NT2/D1 (cell line): ENCODE data around the gene TMEM231.

ENCODE experiments used
- DNase-seq: peaks from one replicate; pipeline ENCODE4 v3.0.0-alpha.2; 2011; ENCODE audit warnings: low read depth, low spot score
- H3K27me3 ChIP-seq: 2 replicates; pipeline ENCODE4 v1.6.0; 2011; ENCODE audit warnings: mild to moderate bottlenecking; ENCODE audit not compliant: insufficient read length, insufficient read depth
- H3K36me3 ChIP-seq: 2 replicates; pipeline ENCODE4 v1.6.1; 2011; ENCODE audit warnings: mild to moderate bottlenecking, low read length, mixed read lengths; ENCODE audit not compliant: insufficient read depth, insufficient read length
- H3K4me1 ChIP-seq: 2 replicates; pipeline ENCODE4 v1.5.1; 2011; ENCODE audit not compliant: insufficient read depth, insufficient read length
- H3K4me3 ChIP-seq: 2 replicates; pipeline ENCODE4 v1.5.1; 2011; ENCODE audit warnings: low read depth; ENCODE audit not compliant: insufficient read length
- H3K9ac ChIP-seq: 2 replicates; pipeline ENCODE4 v1.6.0; 2011; ENCODE audit warnings: low read depth; ENCODE audit not compliant: insufficient read length
- H3K9me3 ChIP-seq: 2 replicates; pipeline ENCODE4 v1.5.1; 2011; ENCODE audit warnings: mild to moderate bottlenecking, low read length; ENCODE audit not compliant: insufficient read depth
- SUZ12 ChIP-seq: IDR thresholded peaks from 2 replicates; pipeline ENCODE4 v1.6.1; 2011; ENCODE audit not compliant: insufficient read length, insufficient read depth; ENCODE audit errors: extremely low read depth
- YY1 ChIP-seq: IDR thresholded peaks from 2 replicates; pipeline ENCODE4 v1.6.1; 2011; ENCODE audit not compliant: insufficient read length, insufficient read depth
- ZNF274 ChIP-seq: IDR thresholded peaks from 2 replicates; pipeline ENCODE4 v1.6.1; 2011; ENCODE audit warnings: mild to moderate bottlenecking, low read depth, low read length

TMEM231 gene

DNA sequence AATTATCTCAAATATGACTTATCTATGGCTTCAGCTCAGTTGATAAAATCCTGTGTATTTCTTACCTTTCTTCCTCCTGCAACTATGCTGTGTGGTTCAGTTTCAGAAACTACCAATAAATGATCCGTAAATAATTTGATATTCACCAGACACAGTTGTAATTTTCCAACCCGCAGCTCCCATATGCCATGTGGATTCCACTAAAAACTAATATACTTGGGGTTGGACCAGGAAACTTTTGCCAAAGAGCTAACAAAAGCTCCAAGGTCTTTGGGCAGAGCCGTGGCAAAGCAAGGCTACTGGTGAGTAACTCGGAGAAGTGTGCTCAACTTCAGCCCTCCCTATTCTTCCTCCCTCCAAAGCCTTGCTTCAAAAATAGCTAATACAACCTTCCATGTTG lies 58.5 kb downstream of the TMEM231 start:
- TF ChIP-seq YY1, result no peak
- no peak for TF ChIP-seq SUZ12
- no peak for TF ChIP-seq ZNF274
- peaks cover 3% of the 10 kb centered on the region for H3K4me1 ChIP-seq
- no peak overlapping the region for H3K9ac ChIP-seq
- peaks cover 3% of the 10 kb centered on the region for H3K36me3 ChIP-seq
- DNase-seq, result no peak
- no peaks in the 10 kb centered on the region for H3K9me3 ChIP-seq
- no peak overlapping the region for H3K4me3 ChIP-seq
- H3K27me3 ChIP-seq, result no peaks in the 10 kb centered on the region

DNA sequence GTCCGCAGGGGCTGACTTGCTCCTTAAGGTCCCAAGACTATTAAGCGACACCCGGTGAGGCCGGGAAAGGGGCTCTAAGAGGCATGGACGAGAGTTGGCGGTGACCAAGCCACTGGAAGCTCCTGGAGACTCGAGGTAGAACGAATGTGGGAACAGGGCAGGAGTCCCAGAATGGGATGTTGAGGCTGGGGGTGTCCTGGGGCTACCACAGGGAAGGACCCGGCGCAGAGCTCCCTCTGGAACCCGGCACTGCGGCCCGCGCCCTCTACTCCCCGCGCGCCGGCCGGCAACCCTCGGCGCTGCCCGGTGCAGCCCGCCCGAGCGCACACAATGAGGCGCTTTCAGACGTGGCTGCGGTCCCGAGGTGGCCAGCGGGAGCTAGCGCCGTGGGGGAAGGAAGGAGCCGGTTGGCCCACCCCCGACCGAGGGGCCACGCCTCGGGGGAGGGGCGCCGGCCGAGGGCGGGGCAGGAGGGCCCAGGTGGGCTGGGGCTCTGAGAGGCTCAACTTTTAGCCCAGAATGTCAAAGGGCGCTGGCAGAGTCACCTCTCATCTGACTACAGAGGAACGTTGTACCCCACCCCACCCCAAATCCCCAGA lies 60.9 kb downstream of the TMEM231 start, which contains the start of gene CHST6:
CHST6 (minus strand) TSS at position 366 of the 599 bp plus-strand sequence. CDS start 15,613 bp downstream, outside the sequence.
- Histone ChIP-seq H3K4me1 (peaks cover 3% of the 10 kb centered on the region), H3K36me3 (peaks cover 3% of the 10 kb centered on the region), H3K4me3 (peak within 1 kb of the TSS; percentile 77), H3K9ac (peak within 1 kb of the TSS; percentile 85), H3K27me3 (no peaks in the 10 kb centered on the region), H3K9me3 (no peaks in the 10 kb centered on the region)
- no peak for TF ChIP-seq SUZ12
- TF ChIP-seq YY1, result no peak
- no peak for TF ChIP-seq ZNF274
- DNase-seq, result no peak

DNA sequence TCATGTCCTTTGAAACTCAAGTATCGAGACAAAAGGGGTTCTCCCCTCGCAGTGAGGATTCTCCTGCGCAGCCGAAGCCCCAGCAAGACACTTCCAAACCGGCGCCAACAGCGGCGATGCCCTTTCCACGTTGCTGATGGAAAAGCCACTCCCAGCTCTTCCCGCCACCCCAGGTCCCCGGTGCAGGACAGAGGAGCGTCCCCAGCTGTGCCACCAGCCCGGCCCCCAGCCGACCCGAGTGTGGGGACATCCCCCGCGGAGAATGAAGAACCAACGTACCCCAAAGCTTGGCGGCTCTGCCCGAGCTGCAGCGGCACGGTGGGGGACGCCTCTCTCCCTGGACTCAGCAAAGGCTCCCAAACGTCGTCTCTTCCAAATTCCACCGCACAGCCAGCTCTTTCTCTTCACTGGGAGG lies 61.4 kb downstream of the TMEM231 start:
- Histone ChIP-seq H3K36me3 (peaks cover 3% of the 10 kb centered on the region), H3K4me1 (peaks cover 3% of the 10 kb centered on the region), H3K4me3 (peak overlapping the region; percentile 77), H3K9me3 (no peaks in the 10 kb centered on the region), H3K27me3 (no peaks in the 10 kb centered on the region), H3K9ac (peak overlapping the region; percentile 85)
- no peak for DNase-seq
- TF ChIP-seq YY1 (no peak), SUZ12 (no peak), ZNF274 (no peak)

DNA sequence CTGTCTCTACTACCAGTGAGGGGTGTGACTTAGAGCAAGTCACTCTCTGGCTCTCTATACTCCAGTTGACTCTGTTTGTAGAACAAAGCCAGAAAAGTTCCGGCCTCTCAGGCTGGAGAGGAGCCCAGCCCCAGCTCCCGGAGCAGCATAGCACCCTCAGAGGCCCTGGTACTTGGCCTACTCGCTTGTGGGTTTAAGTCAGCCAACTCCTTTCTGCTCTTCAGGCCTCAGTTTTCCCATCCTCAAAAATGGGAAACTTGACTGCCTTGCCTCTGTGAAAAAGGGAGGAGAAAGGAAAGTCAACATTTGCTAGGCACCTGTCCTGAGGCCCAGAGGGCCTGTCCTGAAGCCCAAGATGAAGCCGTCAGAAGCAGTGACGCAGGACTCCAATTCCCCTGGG lies 61.9 kb downstream of the TMEM231 start:
- no peak for DNase-seq
- H3K9me3 ChIP-seq, result no peaks in the 10 kb centered on the region
- H3K27me3 ChIP-seq, result no peaks in the 10 kb centered on the region
- H3K4me3 ChIP-seq, result peak overlapping the region; percentile 77
- peaks cover 3% of the 10 kb centered on the region for H3K36me3 ChIP-seq
- H3K4me1 ChIP-seq, result peaks cover 3% of the 10 kb centered on the region
- peak overlapping the region; percentile 85 for H3K9ac ChIP-seq
- no peak for TF ChIP-seq YY1
- TF ChIP-seq SUZ12, result no peak
- TF ChIP-seq ZNF274, result no peak

DNA sequence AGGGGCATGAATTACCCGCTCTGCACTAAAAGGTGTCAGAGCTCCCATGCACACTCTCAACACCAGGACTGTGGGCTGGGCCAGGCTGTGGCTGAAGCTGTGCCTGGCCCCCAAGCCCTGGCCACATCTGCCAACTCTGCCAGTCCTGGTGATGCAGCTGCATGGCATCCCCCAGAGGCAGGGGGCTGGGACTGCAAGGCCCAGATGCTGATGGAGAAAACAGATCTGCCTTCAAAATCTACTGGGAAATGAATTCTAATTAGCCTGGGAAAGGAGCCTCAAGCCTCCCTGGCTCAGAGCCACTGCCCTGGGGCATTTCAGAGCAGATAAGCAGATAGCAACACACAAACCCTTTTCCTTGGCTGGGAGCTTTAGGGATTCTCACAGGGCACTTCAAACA lies 64.2 kb downstream of the TMEM231 start:
- no peak overlapping the region for H3K9ac ChIP-seq
- no peak for DNase-seq
- H3K4me3 ChIP-seq, result no peak overlapping the region
- TF ChIP-seq ZNF274, result no peak
- TF ChIP-seq YY1, result no peak
- TF ChIP-seq SUZ12, result no peak
- no peaks in the 10 kb centered on the region for H3K27me3 ChIP-seq
- no peaks in the 10 kb centered on the region for H3K9me3 ChIP-seq
- H3K36me3 ChIP-seq, result peaks cover 6% of the 10 kb centered on the region
- peaks cover 3% of the 10 kb centered on the region for H3K4me1 ChIP-seq

DNA sequence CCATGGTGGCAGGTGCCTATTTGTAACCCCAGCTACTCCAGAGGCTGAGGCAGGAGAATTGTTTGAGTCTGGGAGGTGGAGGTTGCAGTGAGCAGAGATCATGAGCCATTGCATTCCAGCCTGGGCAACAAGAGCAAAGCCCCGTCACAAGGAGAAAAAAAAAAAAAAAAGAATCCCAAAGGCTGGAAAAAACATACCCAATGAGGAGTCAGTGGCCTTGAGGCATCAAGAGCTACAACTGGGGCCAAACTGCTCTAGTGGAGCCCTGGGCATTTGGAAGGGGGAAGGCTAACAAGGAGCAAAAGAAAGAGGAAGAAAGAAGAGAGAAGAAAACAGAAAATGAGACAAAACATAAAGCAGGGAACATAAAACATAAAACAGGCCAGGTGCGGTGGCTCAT lies 67.7 kb downstream of the TMEM231 start:
- no peaks in the 10 kb centered on the region for H3K4me1 ChIP-seq
- no peak for TF ChIP-seq SUZ12
- no peak for TF ChIP-seq YY1
- no peak for TF ChIP-seq ZNF274
- H3K27me3 ChIP-seq, result no peaks in the 10 kb centered on the region
- no peak overlapping the region for H3K4me3 ChIP-seq
- no peak overlapping the region for H3K9ac ChIP-seq
- peaks cover 6% of the 10 kb centered on the region for H3K36me3 ChIP-seq
- DNase-seq, result no peak
- H3K9me3 ChIP-seq, result no peaks in the 10 kb centered on the region
